ENCODE data around the gene SYCP2L.

The SYCP2L gene

GRCh38 chr6:11008821-11009220 lies 122.0 kb downstream of the SYCP2L start:
- DNase-seq (ENCODE audit: low spot score) = no peak

GRCh38 chr6:11009353-11009752 lies 122.5 kb downstream of the SYCP2L start:
- DNase-seq (ENCODE audit: low spot score) = no peak

- DNase-seq (ENCODE audit: low spot score) = peak; percentile 23
These were observed 125.0 kb downstream of the SYCP2L start for GRCh38 chr6:11011787-11012234.

- DNase-seq (ENCODE audit: low spot score) = no peak
These were observed 125.5 kb downstream of the SYCP2L start for GRCh38 chr6:11012295-11012754.

GRCh38 chr6:11012976-11013720 lies 126.3 kb downstream of the SYCP2L start:
- DNase-seq (ENCODE audit: low spot score) = no peak

GRCh38 chr6:11013721-11014070 lies 126.8 kb downstream of the SYCP2L start:
- no peak for DNase-seq (ENCODE audit: low spot score)

- DNase-seq (ENCODE audit: low spot score) = no peak
These were observed 128.2 kb downstream of the SYCP2L start for GRCh38 chr6:11015102-11015501.

GRCh38 chr6:11016452-11016851 lies 129.6 kb downstream of the SYCP2L start:
- no peak for DNase-seq (ENCODE audit: low spot score)

- DNase-seq (ENCODE audit: low spot score) = no peak
These were observed 130.2 kb downstream of the SYCP2L start for GRCh38 chr6:11017090-11017489.

GRCh38 chr6:11018225-11018624 lies 131.4 kb downstream of the SYCP2L start:
- DNase-seq (ENCODE audit: low spot score) = no peak

GRCh38 chr6:11021003-11021402 lies 134.2 kb downstream of the SYCP2L start:
- DNase-seq (ENCODE audit: low spot score) = no peak

- no peak for DNase-seq (ENCODE audit: low spot score)
These were observed 134.9 kb downstream of the SYCP2L start for GRCh38 chr6:11021714-11022113.

GRCh38 chr6:11023032-11023431 lies 136.2 kb downstream of the SYCP2L start:
- no peak for DNase-seq (ENCODE audit: low spot score)
